ENCODE data around the gene ELAVL2. TPM values are rescaled to one million over a fixed set of nuclear protein-coding genes. Genes with fewer than 3 reads are reported as not detected.

Gene ELAVL2
- polyA plus RNA-seq, 2 of the 4 experiments (the other 2 are of a cell fraction), result 0.03 to 0.13 TPM

DNA sequence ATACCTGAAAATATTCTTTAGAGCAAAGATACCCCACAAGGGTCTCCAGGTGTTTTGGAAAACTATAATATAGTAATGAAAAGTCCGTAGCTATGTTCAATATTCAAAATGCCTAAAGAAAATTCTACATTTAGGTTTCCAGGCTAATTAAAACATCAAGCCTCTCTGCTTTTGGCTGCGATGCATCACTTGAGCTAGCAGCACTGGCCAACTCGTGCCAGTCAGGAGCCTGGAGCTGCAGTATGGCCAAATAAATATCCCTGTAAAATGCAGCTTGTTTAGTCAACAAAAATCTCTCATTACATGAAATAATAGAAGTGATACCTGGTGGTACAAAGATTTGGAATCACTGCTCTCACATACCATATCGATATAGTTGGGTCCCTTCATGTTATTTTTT, 181.1 kb downstream of the ELAVL2 start:
- FAIRE-seq, result no peak
- Histone ChIP-seq H3K4me3 (no peak overlapping the region), H3K4me1 (no peaks in the 10 kb centered on the region), H3K4me2 (no peak overlapping the region), H3K9me3 (no peaks in the 10 kb centered on the region), H3K27ac (no peak overlapping the region)
- 6% methylated on average over 4 of the region's 4 CpGs for WGBS (ENCODE audit: missing lambda C conversion rate)
- no peak for DNase-seq (ENCODE audit: low read depth in 1 of 2, low spot score in 1 of 2)
- no peak for ATAC-seq
- POLR2A ChIA-PET, result no interaction called here
- TF ChIP-seq ATOH8 (CRISPR knock-in tag; IDR thresholded peaks at IDR 0.05; ENCODE audit: low read depth), result no peak
- no peak for TF ChIP-seq BHLHE40 (IDR thresholded peaks at IDR 0.05; ENCODE audit: low read depth, low read length)
- TF ChIP-seq FOSB (CRISPR knock-in tag; IDR thresholded peaks at IDR 0.05), result no peak
- TF ChIP-seq HOXA7 (CRISPR knock-in tag; IDR thresholded peaks at IDR 0.05), result no peak
- TF ChIP-seq EP300 (IDR thresholded peaks at IDR 0.05), result no peak
- no peak for TF ChIP-seq BCL3 (IDR thresholded peaks at IDR 0.05)
- TF ChIP-seq ZFP36 (IDR thresholded peaks at IDR 0.05; ENCODE audit: borderline replicate concordance, partially characterized antibody), result no peak
- no peak for TF ChIP-seq RFX5 (IDR thresholded peaks at IDR 0.05)
- TF ChIP-seq USF2 (IDR thresholded peaks at IDR 0.05), result no peak
- no peak for TF ChIP-seq CEBPB (IDR thresholded peaks at IDR 0.05)
- no peak for TF ChIP-seq KDM1A (IDR thresholded peaks at IDR 0.05; ENCODE audit: low read depth)
- no peak for TF ChIP-seq CHD4 (IDR thresholded peaks at IDR 0.05; ENCODE audit: borderline replicate concordance)
- TF ChIP-seq TFCP2L1 (CRISPR knock-in tag; IDR thresholded peaks at IDR 0.05), result no peak
- CTCF ChIA-PET, result no interaction called here

DNA sequence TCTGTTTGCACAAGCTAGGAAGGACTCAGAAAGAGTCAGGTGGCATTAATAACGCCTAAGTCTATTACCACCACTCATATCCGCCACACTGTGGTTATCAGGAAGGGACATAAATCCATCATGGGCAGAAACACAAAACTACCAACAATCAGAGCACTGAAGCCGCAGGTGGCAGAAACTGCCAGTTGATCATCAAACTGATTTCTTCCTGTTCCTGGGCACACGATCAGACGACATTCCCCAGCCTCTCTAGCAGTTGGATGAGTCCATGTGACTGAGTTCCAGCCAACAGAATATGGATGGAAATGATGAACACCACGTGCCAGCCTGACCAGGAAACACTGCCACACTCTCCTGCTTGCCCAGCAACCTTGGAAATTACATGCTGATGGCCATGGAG, 181.7 kb downstream of the ELAVL2 start:
- TF ChIP-seq REST (IDR thresholded peaks at IDR 0.05) (no peak), CTCF (IDR thresholded peaks at IDR 0.05) (no peak), FOXS1 (CRISPR knock-in tag; IDR thresholded peaks at IDR 0.05) (no peak), EHF (CRISPR knock-in tag; IDR thresholded peaks at IDR 0.05) (no peak), MAX (IDR thresholded peaks at IDR 0.05) (no peak), KDM5A (IDR thresholded peaks at IDR 0.05) (no peak), SREBF2 (IDR thresholded peaks at IDR 0.05) (no peak), RNF2 (IDR thresholded peaks at IDR 0.05; ENCODE audit: borderline replicate concordance, low read depth) (no peak), ESRRA (IDR thresholded peaks at IDR 0.05; ENCODE audit: borderline replicate concordance, low read length) (no peak), NR3C1 (IDR thresholded peaks at IDR 0.05) (no peak), CHD2 (IDR thresholded peaks at IDR 0.05; ENCODE audit: low read length, partially characterized antibody) (no peak), CEBPB (IDR thresholded peaks at IDR 0.05) (no peak), MAZ (IDR thresholded peaks at IDR 0.05; ENCODE audit: borderline replicate concordance, low read depth, low read length) (no peak)
- no peak overlapping the region for H3K27ac ChIP-seq
- DNase-seq (ENCODE audit: low read depth in 1 of 2, low spot score in 1 of 2) (no peak), ATAC-seq (no peak), FAIRE-seq (no peak)
- H3K4me2 ChIP-seq, result no peak overlapping the region
- 3% methylated on average over 6 of the region's 6 CpGs for WGBS (ENCODE audit: missing lambda C conversion rate)
- no peaks in the 10 kb centered on the region for H3K9me3 ChIP-seq
- ChIA-PET CTCF (no interaction called here), POLR2A (no interaction called here)
- no peaks in the 10 kb centered on the region for H3K4me1 ChIP-seq
- H3K4me3 ChIP-seq, result no peak overlapping the region
